HUES6 (cell line): ENCODE data around the gene EVC.

Experiments used
- H3K27ac ChIP-seq: 2 replicates; pipeline ENCODE4 v1.7.0; 2013; ENCODE audit warnings: low read depth, mild to moderate bottlenecking, low read length, inconsistent platforms
- H3K27me3 ChIP-seq: 2 replicates; pipeline ENCODE4 v1.6.1; 2013; ENCODE audit warnings: low read length; ENCODE audit not compliant: control insufficient read depth, insufficient read depth
- H3K36me3 ChIP-seq: 2 replicates; pipeline ENCODE4 v1.6.1; 2013; ENCODE audit warnings: low read length; ENCODE audit not compliant: control insufficient read depth, insufficient read depth
- H3K4me1 ChIP-seq: 2 replicates; pipeline ENCODE4 v1.6.1; 2013; ENCODE audit warnings: low read length; ENCODE audit not compliant: control insufficient read depth, insufficient read depth
- H3K4me3 ChIP-seq: 2 replicates; pipeline ENCODE4 v1.5.1; 2013; ENCODE audit warnings: low read depth, low read length
- H3K9ac ChIP-seq: one replicate; pipeline ENCODE4 v1.6.1; 2013; ENCODE audit warnings: mild to moderate bottlenecking, low read length
- H3K9me3 ChIP-seq: 2 replicates; pipeline ENCODE4 v1.6.1; 2013; ENCODE audit warnings: low read depth, low read length; ENCODE audit not compliant: control insufficient read depth, insufficient read depth

EVC gene

DNA sequence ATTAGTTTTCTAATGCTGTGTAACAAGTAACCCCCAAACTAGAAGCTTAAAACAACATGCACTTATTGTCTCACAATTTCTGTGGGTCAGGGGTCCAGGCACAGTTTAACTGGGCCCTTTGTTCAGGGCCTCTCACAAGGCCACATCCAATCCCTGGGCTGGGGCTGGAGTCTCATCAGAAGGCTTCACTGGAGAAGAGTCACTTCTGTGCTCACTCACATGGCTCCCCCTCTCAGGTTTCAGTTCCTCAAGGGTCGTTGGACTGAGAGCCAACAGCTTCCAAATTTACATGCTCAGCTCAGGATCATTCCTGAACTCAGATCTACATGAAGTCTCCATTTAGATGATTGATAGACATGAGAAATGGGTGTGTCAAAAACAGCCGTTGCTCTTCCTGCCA, 77.1 kb downstream of the EVC start:
- H3K4me1 ChIP-seq, result peaks cover 6% of the 10 kb centered on the region; the same call in 1 of the 2 replicates
- H3K27me3 ChIP-seq, result no peaks in the 10 kb centered on the region
- no peak overlapping the region for H3K9ac ChIP-seq
- H3K9me3 ChIP-seq, result no peaks in the 10 kb centered on the region
- H3K27ac ChIP-seq, result no peak overlapping the region
- no peak overlapping the region for H3K4me3 ChIP-seq
- H3K36me3 ChIP-seq, result peaks cover 22% of the 10 kb centered on the region

DNA sequence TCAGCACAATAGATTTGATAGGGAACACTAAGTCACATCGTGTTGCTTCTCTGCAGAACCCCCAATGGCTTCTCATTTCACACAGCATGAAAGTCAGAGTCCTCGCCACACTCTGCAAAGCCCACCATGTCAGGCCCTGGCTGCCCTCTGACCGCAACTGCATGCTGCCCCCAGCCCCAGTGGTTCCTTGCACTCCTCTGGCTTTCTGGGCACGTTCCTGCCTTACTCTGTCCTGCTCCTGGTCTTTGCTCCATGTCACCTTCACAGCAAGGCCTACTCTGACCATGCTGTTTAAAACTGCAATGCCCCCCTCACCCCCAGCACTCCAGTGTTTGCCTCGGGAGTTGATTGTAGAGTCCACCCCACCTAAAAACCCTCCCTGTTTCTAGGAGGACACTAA, 78.1 kb downstream of the EVC start:
- peaks cover 6% of the 10 kb centered on the region; the same call in 1 of the 2 replicates for H3K4me1 ChIP-seq
- H3K9me3 ChIP-seq, result no peaks in the 10 kb centered on the region
- no peak overlapping the region for H3K9ac ChIP-seq
- peaks cover 12% of the 10 kb centered on the region for H3K36me3 ChIP-seq
- H3K4me3 ChIP-seq, result no peak overlapping the region
- H3K27me3 ChIP-seq, result no peaks in the 10 kb centered on the region
- no peak overlapping the region for H3K27ac ChIP-seq

DNA sequence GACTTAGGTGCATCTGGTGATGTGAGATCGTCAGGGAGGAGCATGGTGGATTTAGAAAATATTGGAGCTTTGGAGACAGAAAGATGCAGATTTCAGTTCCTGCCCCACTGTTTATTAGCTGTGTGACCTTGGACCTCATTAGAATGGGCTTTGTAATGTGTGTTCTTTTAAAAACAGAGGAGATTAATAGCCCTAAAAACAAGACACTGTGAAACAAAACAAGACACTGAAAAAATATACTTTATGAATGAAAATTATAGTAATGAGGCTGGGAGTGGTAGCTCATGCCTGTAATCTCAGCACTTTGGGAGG, 79.5 kb downstream of the EVC start:
- no peak overlapping the region for H3K9ac ChIP-seq
- no peaks in the 10 kb centered on the region for H3K27me3 ChIP-seq
- H3K36me3 ChIP-seq, result peaks cover 15% of the 10 kb centered on the region
- no peaks in the 10 kb centered on the region for H3K4me1 ChIP-seq
- no peaks in the 10 kb centered on the region for H3K9me3 ChIP-seq
- no peak overlapping the region for H3K4me3 ChIP-seq
- H3K27ac ChIP-seq, result no peak overlapping the region

DNA sequence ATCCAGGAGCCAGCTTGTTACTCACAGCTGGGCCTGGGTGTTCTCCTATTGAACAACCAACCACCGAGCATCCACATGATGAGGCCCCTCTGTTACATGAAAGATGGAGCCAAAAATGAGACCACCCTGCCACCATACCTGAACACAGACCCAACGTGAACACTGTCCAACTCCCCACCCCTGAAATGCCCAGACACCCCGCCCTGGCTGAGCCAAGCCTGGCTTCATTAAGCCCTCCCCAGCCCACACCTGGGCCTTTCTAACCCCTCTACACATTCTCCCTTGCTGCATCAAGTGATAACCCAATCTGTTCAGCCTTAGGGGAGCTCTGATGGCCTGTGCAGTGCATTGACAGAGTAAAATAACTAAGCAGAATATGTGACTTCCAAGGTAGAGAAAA, 80.7 kb downstream of the EVC start:
- no peak overlapping the region for H3K9ac ChIP-seq
- no peaks in the 10 kb centered on the region for H3K4me1 ChIP-seq
- H3K36me3 ChIP-seq, result peaks cover 15% of the 10 kb centered on the region
- H3K27ac ChIP-seq, result no peak overlapping the region
- H3K9me3 ChIP-seq, result no peaks in the 10 kb centered on the region
- H3K4me3 ChIP-seq, result no peak overlapping the region
- H3K27me3 ChIP-seq, result no peaks in the 10 kb centered on the region

DNA sequence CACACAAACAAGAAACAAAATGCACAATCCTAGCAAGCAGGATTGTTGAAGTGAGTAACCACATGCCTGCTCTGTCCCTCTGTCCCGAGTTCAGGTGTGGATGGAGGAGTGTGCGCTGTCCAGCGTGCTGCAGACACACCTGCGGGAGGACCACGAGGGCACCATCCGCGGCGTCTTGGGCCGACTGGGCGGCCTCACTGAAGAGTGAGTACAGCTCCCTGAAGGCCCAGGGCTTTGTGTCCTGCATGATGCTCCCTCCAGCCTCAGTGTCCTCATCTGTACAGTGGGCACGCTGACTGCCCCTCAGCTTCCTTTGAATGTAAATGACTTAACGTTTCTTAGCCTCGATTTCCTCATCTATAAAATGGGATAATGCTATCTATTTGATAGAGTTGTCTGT, 82.5 kb downstream of the EVC start:
- H3K27me3 ChIP-seq, result no peaks in the 10 kb centered on the region
- no peak overlapping the region for H3K4me3 ChIP-seq
- H3K4me1 ChIP-seq, result no peaks in the 10 kb centered on the region
- no peaks in the 10 kb centered on the region for H3K9me3 ChIP-seq
- 0 out of 2 replicates have a peak, but pooled peaks cover 8% of the 10 kb centered on the region for H3K36me3 ChIP-seq
- no peak overlapping the region for H3K9ac ChIP-seq
- H3K27ac ChIP-seq, result no peak overlapping the region

DNA sequence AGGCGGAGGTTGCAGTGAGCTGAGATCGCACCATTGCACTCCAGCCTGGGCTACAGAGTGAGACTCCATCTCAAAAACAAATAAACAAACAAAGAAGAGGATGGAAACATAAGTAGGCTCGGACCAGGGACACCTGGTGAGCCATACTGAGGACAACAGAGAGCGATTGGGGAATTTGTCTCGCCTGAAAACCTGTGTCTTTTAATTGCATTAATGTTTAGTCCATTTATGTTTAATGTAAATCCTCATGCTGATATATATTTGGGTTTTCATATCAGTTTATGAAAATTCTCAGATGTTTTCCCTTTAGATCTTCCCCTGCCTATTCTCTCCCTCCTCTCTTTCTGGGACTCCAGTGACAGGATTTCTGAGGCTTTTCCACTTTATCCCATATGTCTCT, 84.6 kb downstream of the EVC start:
- no peaks in the 10 kb centered on the region for H3K9me3 ChIP-seq
- 0 out of 2 replicates have a peak, but pooled peaks cover 11% of the 10 kb centered on the region for H3K36me3 ChIP-seq
- H3K27me3 ChIP-seq, result no peaks in the 10 kb centered on the region
- H3K4me1 ChIP-seq, result no peaks in the 10 kb centered on the region
- H3K9ac ChIP-seq, result no peak overlapping the region
- no peak overlapping the region for H3K27ac ChIP-seq
- no peak overlapping the region for H3K4me3 ChIP-seq

DNA sequence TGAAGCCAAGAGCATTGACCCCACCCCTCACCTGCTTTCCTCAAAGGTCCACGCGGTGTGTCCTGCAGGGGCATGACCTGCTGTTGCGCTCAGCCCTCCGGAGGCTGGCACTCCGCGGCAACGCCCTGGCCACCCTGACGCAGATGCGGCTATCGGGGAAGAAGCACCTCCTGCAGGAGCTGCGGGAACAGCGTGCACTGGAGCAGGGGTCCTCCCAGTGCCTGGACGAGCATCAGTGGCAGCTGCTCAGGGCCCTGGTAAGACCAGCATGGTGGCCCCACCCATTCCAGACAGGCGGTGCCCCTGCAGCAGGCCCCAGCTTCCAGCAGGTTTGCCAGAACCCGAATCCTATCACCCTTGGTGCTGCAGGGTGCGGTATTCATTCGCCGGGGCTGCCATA, 86.0 kb downstream of the EVC start:
- Histone ChIP-seq H3K9ac (no peak overlapping the region), H3K27me3 (no peaks in the 10 kb centered on the region), H3K36me3 (0 out of 2 replicates have a peak, but pooled peaks cover 11% of the 10 kb centered on the region), H3K9me3 (no peaks in the 10 kb centered on the region), H3K27ac (no peak overlapping the region), H3K4me3 (no peak overlapping the region), H3K4me1 (no peaks in the 10 kb centered on the region)

DNA sequence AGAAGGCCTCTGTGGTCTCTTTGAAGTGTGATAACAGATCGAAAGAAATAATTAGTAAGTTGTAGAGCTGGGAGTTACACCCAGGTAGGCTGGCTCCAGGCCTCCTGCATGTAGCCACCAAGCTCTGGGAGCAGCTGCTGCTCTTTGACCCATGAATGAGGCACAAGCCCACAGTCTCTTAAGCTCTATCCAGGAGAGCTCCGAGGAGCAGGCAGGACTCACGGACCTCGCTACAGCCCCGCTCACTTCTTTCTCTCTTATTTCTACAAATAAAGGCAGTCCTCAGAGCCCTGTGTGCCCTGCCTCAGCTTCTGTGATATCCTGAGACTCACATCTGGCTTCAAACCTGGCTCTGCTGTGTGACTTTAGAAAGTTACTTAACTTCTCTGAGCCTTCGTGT, 86.9 kb downstream of the EVC start:
- H3K9ac ChIP-seq, result no peak overlapping the region
- peaks cover 16% of the 10 kb centered on the region for H3K36me3 ChIP-seq
- no peaks in the 10 kb centered on the region for H3K9me3 ChIP-seq
- no peak overlapping the region for H3K27ac ChIP-seq
- no peak overlapping the region for H3K4me3 ChIP-seq
- no peaks in the 10 kb centered on the region for H3K27me3 ChIP-seq
- H3K4me1 ChIP-seq, result no peaks in the 10 kb centered on the region

DNA sequence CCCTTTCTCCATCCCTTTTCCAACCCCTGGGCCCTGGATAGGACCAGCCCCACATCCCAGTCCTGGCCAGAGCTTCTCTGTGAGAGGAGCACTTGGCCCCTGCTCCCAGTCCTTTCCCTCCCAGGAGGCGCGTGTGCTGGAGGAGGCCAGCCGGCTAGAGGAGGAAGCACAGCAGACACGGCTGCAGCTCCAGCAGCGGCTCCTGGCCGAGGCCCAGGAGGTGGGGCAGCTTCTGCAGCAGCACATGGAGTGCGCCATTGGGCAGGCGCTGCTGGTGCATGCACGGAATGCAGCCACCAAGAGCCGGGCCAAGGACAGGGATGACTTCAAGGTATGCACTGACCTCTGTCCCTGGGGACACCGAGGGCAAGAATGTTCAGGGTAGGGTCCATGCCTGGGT, 87.5 kb downstream of the EVC start:
- H3K4me3 ChIP-seq, result no peak overlapping the region
- peaks cover 18% of the 10 kb centered on the region for H3K36me3 ChIP-seq

DNA sequence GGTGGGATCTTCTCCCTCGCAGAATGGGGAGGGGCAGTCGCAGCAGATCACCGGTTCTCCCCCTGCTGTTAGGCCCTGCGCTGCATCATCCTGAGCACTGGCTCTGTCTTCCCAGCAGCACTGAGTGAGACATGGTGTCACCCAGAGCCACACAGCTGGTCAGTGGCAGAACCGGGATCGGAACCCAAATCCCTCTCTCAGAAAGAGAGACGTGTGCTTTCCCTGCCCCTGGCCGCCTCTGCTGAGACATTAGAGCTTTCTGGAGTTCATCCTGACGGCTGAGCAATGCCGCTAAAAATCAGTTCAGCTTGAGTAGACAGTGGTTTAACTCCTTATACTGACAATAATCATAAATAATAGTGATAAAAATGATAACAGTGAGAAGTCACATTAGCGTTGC, 87.9 kb downstream of the EVC start:
- no peaks in the 10 kb centered on the region for H3K27me3 ChIP-seq
- no peak overlapping the region for H3K9ac ChIP-seq
- H3K4me1 ChIP-seq, result no peaks in the 10 kb centered on the region
- H3K27ac ChIP-seq, result no peak overlapping the region
- H3K4me3 ChIP-seq, result no peak overlapping the region
- H3K9me3 ChIP-seq, result no peaks in the 10 kb centered on the region
- H3K36me3 ChIP-seq, result peaks cover 18% of the 10 kb centered on the region

More for the DNA sequence above, 87.5 kb downstream of the EVC start:
- Histone ChIP-seq H3K9ac (no peak overlapping the region), H3K4me1 (no peaks in the 10 kb centered on the region), H3K27ac (no peak overlapping the region), H3K9me3 (no peaks in the 10 kb centered on the region), H3K27me3 (no peaks in the 10 kb centered on the region)

DNA sequence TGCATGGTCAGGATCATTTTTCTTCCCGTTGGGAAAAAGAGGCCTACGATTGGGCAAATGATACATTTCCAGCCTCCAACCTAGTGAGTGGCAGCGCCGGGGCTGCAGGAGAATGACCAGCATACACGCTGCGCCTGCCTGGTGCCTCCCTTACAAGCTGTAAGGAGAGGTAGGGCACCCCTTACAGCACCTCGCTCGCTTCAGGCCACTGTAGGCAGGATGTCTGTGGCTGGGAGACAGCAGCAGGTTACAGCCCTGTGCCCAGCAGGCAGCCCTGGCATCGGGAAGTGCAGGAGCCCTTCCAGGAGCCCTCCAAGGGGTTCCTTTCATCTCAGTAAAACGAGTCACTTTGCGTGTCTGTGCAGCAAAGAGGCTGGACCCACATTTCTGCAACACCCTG, 88.4 kb downstream of the EVC start:
- H3K27ac ChIP-seq, result no peak overlapping the region
- no peaks in the 10 kb centered on the region for H3K9me3 ChIP-seq
- H3K36me3 ChIP-seq, result peaks cover 19% of the 10 kb centered on the region
- H3K4me1 ChIP-seq, result no peaks in the 10 kb centered on the region
- no peaks in the 10 kb centered on the region for H3K27me3 ChIP-seq
- no peak overlapping the region for H3K9ac ChIP-seq
- H3K4me3 ChIP-seq, result no peak overlapping the region

DNA sequence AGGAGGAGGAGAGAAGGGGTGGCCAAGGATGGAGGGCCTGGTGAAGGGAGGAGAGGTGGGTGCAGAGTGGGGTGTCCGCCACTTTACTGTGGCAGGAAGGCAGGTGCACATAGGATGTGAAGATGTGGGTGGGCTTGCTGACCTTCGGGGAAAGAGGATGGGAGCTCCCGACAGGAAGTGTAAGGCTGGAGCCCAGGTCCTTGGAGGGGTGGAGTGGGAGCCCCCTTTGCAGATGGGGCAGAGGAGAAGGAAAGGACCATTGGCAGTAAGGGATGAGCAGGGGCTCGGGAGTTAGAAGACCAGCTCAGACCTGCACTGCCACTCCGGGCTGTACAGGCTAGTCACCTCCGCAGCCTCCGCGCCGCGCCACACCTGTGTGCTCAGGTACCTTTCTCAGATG, 89.5 kb downstream of the EVC start:
- Histone ChIP-seq H3K4me1 (no peaks in the 10 kb centered on the region), H3K9ac (no peak overlapping the region), H3K9me3 (no peaks in the 10 kb centered on the region), H3K36me3 (peaks cover 22% of the 10 kb centered on the region), H3K4me3 (no peak overlapping the region), H3K27ac (no peak overlapping the region), H3K27me3 (no peaks in the 10 kb centered on the region)
